Ecto neural progenitor cell (in vitro differentiated cells): ENCODE data around the gene HOXC4.

Experiments
- DNase-seq: peaks from one replicate; pipeline ENCODE4 v3.0.0-alpha.2; 2018; ENCODE audit warnings: low spot score

Gene HOXC4

GRCh38 chr12:54029529-54030441 is 23.9 kb upstream of the HOXC4 start:
- peak; percentile 69 for DNase-seq

DNA sequence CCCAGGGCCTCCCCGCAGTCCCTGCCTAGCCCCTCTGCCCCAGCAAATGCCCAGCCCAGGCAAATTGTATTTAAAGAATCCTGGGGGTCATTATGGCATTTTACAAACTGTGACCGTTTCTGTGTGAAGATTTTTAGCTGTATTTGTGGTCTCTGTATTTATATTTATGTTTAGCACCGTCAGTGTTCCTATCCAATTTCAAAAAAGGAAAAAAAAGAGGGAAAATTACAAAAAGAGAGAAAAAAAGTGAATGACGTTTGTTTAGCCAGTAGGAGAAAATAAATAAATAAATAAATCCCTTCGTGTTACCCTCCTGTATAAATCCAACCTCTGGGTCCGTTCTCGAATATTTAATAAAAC is 23.2 kb upstream of the HOXC4 start:
- no peak for DNase-seq

DNA sequence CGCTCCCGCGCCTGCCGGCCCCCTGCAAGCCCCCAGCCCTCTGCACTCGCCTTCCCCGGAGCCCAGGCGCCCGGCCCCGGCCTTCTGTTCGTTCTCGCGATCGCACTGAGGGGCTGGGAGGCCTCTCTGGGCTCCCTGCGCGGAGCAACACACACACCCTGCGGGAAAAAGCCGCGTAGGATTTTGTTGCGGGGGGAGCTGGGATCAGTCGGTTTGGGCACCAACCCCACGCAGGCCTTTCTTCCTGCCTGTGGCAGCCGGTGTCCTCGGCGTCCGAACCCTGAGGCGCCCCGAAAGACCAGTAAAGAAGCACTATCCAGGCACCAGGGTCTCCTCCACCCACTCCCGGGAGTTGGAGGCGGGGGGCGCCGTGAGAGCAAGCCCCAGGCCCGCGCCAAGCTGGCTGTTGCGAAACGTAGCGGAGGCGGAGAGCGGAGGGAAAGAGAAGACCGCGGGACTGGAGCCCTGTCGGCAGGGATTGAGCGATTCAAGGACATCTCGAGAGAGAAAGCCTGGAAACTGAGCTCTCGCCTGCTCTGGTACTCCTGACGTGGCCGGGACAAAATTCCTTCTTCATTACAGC is 22.7 kb upstream of the HOXC4 start:
- DNase-seq, result peak; percentile 71

DNA sequence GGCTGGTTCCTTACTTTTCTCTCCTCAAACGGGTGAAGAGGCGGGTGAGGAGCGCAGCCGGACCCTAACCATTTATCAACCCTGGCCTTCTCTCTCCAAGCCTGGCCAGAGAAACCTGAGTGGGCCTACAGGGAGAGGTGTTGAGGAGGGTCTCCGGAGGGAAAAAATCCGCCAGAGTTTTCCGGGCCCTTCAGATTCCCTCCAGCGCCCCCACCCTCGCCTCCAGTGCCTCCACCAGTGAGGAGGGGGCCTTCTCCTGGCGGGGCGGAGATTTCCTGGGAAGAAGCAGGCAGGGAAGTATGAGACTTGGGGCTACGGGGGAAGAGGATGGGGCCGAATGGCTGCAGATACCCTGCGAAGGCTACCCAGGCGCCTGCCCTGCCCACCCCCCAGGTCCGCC is 22.2 kb upstream of the HOXC4 start:
- DNase-seq, result no peak

- no peak for DNase-seq
These were observed 21.5 kb upstream of the HOXC4 start for GRCh38 chr12:54032086-54032619.

GRCh38 chr12:54032627-54033100 is 21.0 kb upstream of the HOXC4 start, which contains the start of gene HOXC5:
TSS of gene HOXC5 (plus strand) at chr12:54033050. CDS start at chr12:54033123, 73 bp downstream.
- peak; percentile 93 for DNase-seq

DNA sequence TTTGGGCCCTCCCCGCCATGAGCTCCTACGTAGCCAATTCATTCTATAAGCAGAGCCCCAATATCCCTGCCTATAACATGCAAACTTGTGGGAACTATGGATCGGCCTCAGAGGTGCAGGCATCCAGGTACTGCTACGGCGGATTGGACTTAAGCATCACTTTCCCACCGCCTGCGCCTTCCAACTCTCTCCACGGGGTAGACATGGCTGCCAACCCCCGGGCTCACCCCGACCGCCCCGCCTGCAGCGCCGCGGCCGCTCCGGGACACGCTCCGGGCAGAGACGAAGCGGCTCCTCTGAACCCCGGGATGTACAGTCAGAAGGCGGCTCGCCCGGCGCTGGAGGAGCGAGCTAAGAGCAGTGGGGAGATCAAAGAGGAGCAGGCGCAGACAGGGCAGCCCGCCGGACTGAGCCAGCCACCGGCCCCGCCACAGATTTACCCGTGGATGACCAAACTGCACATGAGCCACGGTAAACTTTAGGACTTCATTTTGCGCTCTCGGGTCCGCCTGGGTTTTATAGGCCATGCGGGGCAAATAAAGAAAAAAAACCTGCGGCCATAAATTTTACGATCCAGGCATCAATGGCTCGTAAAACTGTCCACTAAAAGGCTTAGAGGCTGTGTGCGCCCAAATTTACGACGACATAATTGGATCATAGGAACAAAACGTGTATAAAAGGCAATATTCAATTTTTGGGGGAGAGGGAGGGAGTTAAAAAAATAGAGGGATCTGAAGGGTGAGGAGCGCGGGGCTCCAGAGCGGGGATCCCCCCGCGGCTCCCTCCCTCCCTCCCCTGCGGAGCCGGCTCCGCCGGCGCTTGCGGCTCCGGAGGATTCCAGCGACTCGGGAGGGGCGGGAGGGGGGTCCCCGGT is 20.3 kb upstream of the HOXC4 start:
- peak; percentile 73 for DNase-seq

DNA sequence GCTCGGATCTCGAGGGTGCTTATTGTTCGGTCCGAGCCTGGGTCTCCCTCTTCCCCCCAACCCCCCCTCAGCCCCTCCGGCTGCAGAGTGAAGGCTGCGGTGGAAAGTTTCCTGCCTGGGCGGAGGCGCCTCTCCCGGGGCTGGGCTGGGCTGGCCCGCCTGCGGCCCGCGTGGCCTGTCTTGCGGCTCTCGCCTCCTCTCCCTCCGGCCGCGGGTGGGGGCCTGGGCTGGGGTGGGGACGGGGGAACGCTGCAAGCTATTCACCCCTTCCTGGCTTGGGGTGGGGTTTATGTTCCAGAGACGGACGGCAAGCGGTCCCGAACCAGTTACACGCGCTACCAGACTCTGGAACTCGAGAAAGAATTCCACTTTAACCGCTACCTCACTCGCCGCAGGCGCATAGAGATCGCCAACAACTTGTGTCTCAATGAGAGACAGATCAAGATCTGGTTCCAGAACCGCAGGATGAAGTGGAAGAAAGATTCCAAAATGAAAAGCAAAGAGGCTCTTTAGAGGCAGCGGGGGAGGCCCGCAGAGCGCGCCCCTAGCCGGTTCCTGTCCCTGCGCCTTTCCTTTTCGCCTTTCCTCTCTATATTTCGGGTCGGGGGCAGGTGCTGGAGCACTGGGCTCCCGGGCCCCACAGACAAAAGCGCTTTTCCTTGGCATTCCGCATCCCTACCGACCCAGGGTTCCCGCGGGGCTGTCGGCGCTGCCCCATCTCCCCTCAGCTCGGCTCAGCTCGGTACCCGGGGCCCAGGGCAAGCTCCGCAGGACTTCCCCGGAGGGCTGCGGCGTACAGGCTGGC is 19.5 kb upstream of the HOXC4 start:
- DNase-seq, result peak; percentile 71

DNA sequence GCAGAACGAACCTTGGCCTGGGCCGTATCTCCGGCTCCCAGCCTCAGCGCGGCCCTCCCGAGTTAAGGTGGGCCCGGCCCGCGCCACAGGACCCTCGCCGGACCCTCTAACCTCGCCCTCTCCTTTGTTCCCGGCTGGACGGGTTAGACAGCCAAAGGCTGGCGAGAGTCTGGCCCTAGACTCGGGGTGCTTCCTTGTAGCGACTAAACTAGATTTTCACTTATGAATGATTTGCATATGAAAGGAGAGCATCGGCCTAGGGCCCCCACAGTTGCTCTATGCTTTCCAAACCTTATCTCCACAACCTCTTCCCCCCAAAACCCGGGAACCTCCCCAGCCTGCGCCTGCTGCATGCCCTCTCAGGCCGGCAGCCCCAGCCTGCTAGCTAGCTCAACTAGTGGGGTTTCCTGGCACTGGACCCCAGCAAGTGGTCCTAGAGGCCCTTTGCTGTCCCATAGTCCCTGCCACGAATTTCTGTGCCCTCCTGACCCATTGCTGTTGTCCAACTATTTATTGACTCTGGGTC is 18.8 kb upstream of the HOXC4 start:
- DNase-seq, result no peak

GRCh38 chr12:54035568-54036264 is 17.9 kb upstream of the HOXC4 start:
- DNase-seq, result no peak

DNA sequence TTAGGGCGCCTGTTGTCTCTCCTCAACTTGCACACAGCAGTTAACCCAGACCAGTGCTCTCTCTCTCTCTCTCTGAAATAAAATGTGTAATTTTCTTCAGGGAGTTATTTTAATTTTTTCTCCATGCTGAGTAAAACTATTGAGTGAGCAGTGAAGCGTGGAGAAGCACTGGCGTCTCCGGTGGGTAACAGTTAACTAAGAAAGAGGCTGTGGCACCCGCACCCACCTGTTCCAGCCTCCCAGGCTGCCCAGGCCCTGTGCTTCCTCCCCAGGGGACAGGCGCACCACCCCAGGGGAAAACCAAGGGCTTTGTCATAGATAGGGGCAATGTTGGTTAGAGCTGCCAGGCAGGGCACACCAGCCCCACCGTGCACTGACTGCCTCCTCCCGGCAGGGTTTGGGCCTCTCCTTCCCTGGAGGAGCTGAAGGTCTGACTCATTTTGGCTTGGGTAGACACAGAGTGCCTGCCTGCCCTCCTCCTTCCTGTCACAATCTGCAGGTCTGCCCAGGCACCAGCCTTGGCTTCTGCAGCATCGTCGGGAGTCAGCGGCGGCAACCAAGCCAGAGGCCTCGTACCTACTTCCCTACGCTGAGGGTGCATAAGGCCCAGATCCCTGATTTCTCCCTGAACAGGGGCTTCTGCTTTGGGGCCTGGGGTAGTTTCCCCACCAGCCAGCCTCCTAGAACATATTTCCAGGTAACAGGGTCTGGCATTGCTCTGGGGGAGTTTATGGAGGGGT is 16.8 kb upstream of the HOXC4 start:
- no peak for DNase-seq

DNA sequence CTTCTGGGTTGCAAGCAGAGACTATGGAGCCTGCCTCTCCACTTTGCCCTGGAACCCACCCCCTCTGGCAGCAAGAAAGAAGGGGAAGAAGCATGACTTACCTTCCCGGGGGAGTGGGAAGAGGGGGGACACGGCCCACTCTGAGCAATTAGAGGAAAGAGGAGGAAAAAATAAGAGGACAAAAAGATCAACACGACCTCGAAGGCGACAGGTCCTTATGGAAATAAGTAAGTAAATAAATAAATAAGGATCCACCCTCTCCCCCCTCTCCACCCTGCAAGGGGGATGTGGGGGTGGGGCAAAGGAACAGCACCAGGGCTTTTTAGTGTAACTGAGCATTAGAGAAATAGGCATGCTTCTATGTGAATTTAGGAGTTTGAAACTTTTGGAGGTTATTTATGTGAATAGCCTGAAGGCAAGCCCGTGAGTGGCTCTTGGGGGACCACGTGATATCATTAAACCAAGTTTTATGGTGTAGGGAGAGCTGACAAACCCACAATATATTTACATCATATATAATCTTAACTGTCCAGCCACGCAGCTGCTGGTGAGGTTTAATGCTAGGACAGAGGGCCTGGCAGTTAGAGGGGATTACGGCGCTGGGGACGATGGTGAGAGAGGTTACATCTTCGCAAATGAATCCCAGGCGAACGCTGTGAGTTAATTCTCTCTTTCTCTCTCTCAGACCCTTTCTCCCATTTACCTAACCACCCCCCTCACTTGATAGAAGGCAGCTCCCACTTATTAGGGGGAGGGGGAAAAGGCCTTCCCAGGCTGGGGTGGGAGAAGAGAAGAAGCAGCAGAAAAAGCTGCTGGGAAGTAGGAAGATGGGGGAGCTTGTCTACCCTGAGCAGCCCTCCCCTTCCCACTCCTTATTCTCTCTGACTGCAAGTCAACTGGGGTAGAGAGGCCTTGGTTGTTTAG is 16.0 kb upstream of the HOXC4 start:
- DNase-seq, result no peak

GRCh38 chr12:54038284-54038870 is 15.3 kb upstream of the HOXC4 start:
- no peak for DNase-seq

GRCh38 chr12:54038871-54039414 is 14.7 kb upstream of the HOXC4 start:
- DNase-seq, result no peak

DNA sequence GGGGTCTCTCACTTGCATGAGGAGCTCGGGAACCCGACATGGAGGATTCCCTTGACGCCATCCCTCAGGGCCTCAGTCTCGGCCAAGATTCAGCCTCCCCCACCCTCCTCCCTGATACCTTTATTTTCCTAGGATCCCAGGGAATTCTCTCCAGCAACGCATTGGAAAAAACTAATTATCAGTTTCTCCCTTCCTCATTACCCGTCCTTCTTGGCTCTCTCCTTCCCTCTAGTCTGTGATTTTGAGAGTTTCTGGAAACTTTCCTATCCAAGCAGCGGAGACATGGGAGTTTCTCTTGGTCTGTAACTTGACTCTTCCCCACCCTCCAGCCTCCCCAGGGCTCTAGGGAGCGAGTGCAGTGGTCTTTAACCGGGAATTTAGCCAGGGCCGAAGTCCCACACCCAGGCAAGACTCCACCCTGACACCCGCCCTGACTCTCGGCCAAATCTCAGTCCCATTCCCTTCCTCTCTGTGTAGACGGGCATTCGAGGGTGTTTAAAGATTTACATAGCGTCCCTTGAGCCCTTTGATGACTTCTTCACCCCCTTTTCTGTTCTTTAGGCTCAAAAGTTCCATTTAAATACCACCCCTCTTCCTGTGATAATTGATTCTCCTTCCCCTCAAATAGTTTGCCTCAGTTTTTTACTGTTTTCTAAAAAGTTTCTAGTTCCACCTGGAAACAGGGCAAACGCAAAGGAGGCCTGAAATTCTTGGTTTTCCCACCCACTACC is 14.1 kb upstream of the HOXC4 start:
- DNase-seq, result no peak

DNA sequence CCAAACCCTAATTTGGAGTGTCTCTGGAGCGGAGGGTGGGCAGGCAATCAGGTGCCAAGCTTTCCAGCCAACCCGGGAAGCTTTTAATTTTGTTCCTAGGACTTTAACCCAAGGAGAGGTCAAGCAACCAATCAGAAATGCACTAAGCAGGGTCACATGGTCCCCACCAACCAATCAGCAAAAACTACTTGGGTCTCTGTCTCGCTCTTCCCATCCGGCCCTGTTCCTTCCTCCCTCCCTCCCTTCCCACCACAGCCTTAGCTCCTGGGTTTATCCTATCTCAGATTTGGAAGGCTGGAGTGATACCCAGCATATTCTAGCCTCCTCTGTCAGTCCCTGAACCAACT is 13.5 kb upstream of the HOXC4 start:
- no peak for DNase-seq

GRCh38 chr12:54040648-54041047 is 13.0 kb upstream of the HOXC4 start:
- no peak for DNase-seq
